GM12878 (cell line): ENCODE results near the gene GBGT1. TPM values are rescaled to one million over a fixed set of nuclear protein-coding genes. Genes with fewer than 3 reads are reported as not detected.

Source experiments
- ATAC-seq: fragments of 200-7000 bp; cut with Tn5 transposase; 3 replicates; pipeline ENCODE4 v1.9.1; 2020; ENCODE audit warnings: mild to moderate bottlenecking, moderate library complexity
- BruUV-seq: library from RNA; stranded (reverse); fragments of 400-500 nt; replicated peaks from 2 replicates; lab custom pipeline; 2021; lab: Mats Ljungman, UMichigan
- CTCF ChIA-PET: fragments of 300-600 bp; sonication (Branson Sonifier 250); formaldehyde crosslinking; extraction: SDS; loops from one replicate; lab custom pipeline; 2021; ENCODE audit warnings: inconsistent platforms; lab: Yijun Ruan, JAX
- POLR2A ChIA-PET: fragments of 350-600 bp; formaldehyde crosslinking; extraction: SDS; loops from one replicate; lab custom pipeline; 2021; ENCODE audit warnings: inconsistent platforms; lab: Charles Lee
- RAD21 ChIA-PET: fragments of 300-600 bp; sonication (Branson Sonifier 250); formaldehyde crosslinking; loops from one replicate; lab custom pipeline; 2023; ENCODE audit warnings: antibody characterized with exemption; ENCODE audit not compliant: unreplicated experiment; lab: Charles Lee
- SMC1A ChIA-PET: fragments of 300-600 bp; sonication (Branson Sonifier 250); formaldehyde crosslinking; loops from one replicate; lab custom pipeline; 2023; ENCODE audit not compliant: unreplicated experiment, uncharacterized antibody; lab: Charles Lee
- DNase-seq: peaks from one replicate; pipeline ENCODE4 v3.0.0-alpha.2; 2011; ENCODE audit warnings: low read depth, low spot score
- FAIRE-seq: peaks from 3 replicates; lab custom pipeline; 2011; peaks lifted over from hg19 to GRCh38; lab: Jason Lieb, UNC
- H2AFZ ChIP-seq: 2 replicates; pipeline ENCODE4 v1.6.0; 2011; ENCODE audit warnings: low read depth, low read length, control low read depth; ENCODE audit not compliant: control insufficient read depth
- H3K27ac ChIP-seq: 2 replicates; pipeline ENCODE4 v1.5.1; 2011; ENCODE audit warnings: control low read depth; ENCODE audit not compliant: control insufficient read depth, insufficient read depth
- H3K27me3 ChIP-seq, 2 experiments: replicated peaks in 1 of 2; 2 replicates each; pipeline versions ENCODE4 v1.6.0 to v1.6.1; 2011; ENCODE audit warnings: low read length in 1 of 2; ENCODE audit not compliant: control insufficient read depth in 2 of 2, insufficient read depth in 2 of 2
- H3K36me3 ChIP-seq, 2 experiments: 2 replicates each; pipeline ENCODE4 v1.5.1; 2011; ENCODE audit warnings: low read length in 1 of 2; ENCODE audit not compliant: control insufficient read depth in 2 of 2, insufficient read depth in 2 of 2
- H3K4me1 ChIP-seq: 2 replicates; pipeline ENCODE4 v1.6.1; 2011; ENCODE audit warnings: mild to moderate bottlenecking, low read length, moderate library complexity, mixed read lengths; ENCODE audit not compliant: control insufficient read depth, insufficient read depth
- H3K4me2 ChIP-seq: 2 replicates; pipeline ENCODE4 v1.6.0; 2011; ENCODE audit warnings: control low read depth; ENCODE audit not compliant: control insufficient read depth, insufficient read depth
- H3K4me3 ChIP-seq: fragments of 200-600 bp; sonication (generic); 2 replicates; pipeline ENCODE4 v1.5.1; 2016
- H3K79me2 ChIP-seq: 2 replicates; pipeline ENCODE4 v1.6.0; 2011; ENCODE audit warnings: low read length; ENCODE audit not compliant: control insufficient read depth, insufficient read depth
- H3K9ac ChIP-seq: 2 replicates; pipeline ENCODE4 v1.8.0; 2011; ENCODE audit warnings: low read length, control low read depth, mixed read lengths; ENCODE audit not compliant: control insufficient read depth, insufficient read depth
- H3K9me3 ChIP-seq: replicated peaks from 3 replicates; pipeline ENCODE4 v1.5.1; 2011; ENCODE audit warnings: mild to moderate bottlenecking, low read length; ENCODE audit not compliant: control insufficient read depth, insufficient read depth
- H4K20me1 ChIP-seq: 2 replicates; pipeline ENCODE4 v1.6.0; 2011; ENCODE audit not compliant: control insufficient read depth, insufficient read depth
- EP300 ChIP-seq, 2 experiments: fragments of 150-350 bp in 1 of 2; IDR thresholded peaks; 2 replicates each; pipeline ENCODE4 v1.6.1; 2011 to 2012; ENCODE audit warnings: low read depth in 2 of 2, low read length in 2 of 2, borderline replicate concordance in 1 of 2, improper control_type of control experiment in 1 of 2, inconsistent platforms in 1 of 2; ENCODE audit not compliant: control insufficient read depth in 1 of 2
- FOS ChIP-seq: IDR thresholded peaks from 3 replicates; pipeline ENCODE4 v1.6.1; 2011; ENCODE audit warnings: borderline replicate concordance; ENCODE audit not compliant: insufficient read length; ENCODE audit errors: extremely low read depth
- MYC ChIP-seq: IDR thresholded peaks from 2 replicates; pipeline ENCODE4 v1.6.1; 2011; ENCODE audit warnings: mild to moderate bottlenecking, low read length, moderate library complexity, inconsistent platforms; ENCODE audit not compliant: insufficient read depth, insufficient replicate concordance, insufficient read length, severe bottlenecking
- POLR2AphosphoS5 ChIP-seq: IDR thresholded peaks from 2 replicates; pipeline ENCODE4 v1.6.1; 2011; ENCODE audit warnings: mild to moderate bottlenecking, low read length, inconsistent platforms
- YBX1 ChIP-seq: fragments of 450-650 bp; IDR thresholded peaks from 2 replicates; pipeline ENCODE4 v1.6.1; 2016; ENCODE audit warnings: antibody characterized with exemption
- YY1 ChIP-seq: IDR thresholded peaks from 2 replicates; pipeline ENCODE4 v1.6.1; 2011; ENCODE audit warnings: low read depth, mild to moderate bottlenecking, low read length
- ZSCAN29 ChIP-seq: fragments of 450-650 bp; IDR thresholded peaks from 2 replicates; pipeline ENCODE4 v1.6.1; 2017; ENCODE audit warnings: mild to moderate bottlenecking, moderate library complexity
- ZZZ3 ChIP-seq: IDR thresholded peaks from 2 replicates; pipeline ENCODE4 v1.6.1; 2011; ENCODE audit warnings: low read depth; ENCODE audit not compliant: control insufficient read depth, insufficient read length
- WGBS: methylation state at CpG from one replicate; pipeline ENCODE4 v1.1.6; 2016; ENCODE audit warnings: low lambda C conversion rate; ENCODE audit not compliant: insufficient replicate concordance, insufficient coverage; ENCODE audit errors: missing lambda C conversion rate; 5-methylcytosine and 5-hydroxymethylcytosine counted together
- in situ Hi-C: fragments of 300-500 bp; cut with MboI; formaldehyde crosslinking; loops from 9 replicates; pipeline ENCODE4 v1.14.3; 2018; ENCODE audit warnings: mixed read lengths
- intact Hi-C: fragments of 100-400 bp; cut with micrococcal nuclease; formaldehyde crosslinking; loops from one replicate; pipeline ENCODE4 v1.14.2; 2022; ENCODE audit not compliant: unreplicated experiment
- polyA plus RNA-seq, 11 experiments: library from polyadenylated mRNA; depleted of rRNA in 4 of 11; unstranded in 6 of 11; stranded (reverse) in 5 of 11; fragments of >200 nt; fragmentation: Nextera tagmentation in 4 of 11; fragmentation: Illumina TruSeq in 1 of 11; extraction: Ambion mirVana in 4 of 11; extraction: Trizol in 1 of 11; gene quantifications; 1 replicate in 1 of 11; 2 replicates in 10 of 11; pipeline versions ENCODE4 v1.2.1 to v1.2.3, GENCODE V29; 2011 to 2016; ENCODE audit warnings: inconsistent platforms in 2 of 11, missing spikeins in 2 of 11, low read depth in 1 of 11
- total RNA-seq, 4 experiments: library from RNA; depleted of rRNA in 3 of 4; stranded (reverse); fragments of >200 nt in 3 of 4; fragmentation: Illumina TruSeq in 1 of 4; extraction: Trizol in 1 of 4; gene quantifications; 2 replicates each; pipeline versions ENCODE4 v1.2.1 to v1.2.3, GENCODE V29; 2013 to 2021
- TF ChIP-seq, protein P1 (sequence below): IDR thresholded peaks from 2 replicates; pipeline ENCODE4 v1.6.1; 2011; ENCODE audit warnings: borderline replicate concordance, low read depth, mild to moderate bottlenecking, moderate library complexity, mixed read lengths, low read length; ENCODE audit not compliant: insufficient read depth; ENCODE audit errors: extremely low read length
- TF ChIP-seq, protein P2 (sequence below): IDR thresholded peaks from 2 replicates; pipeline ENCODE4 v1.6.1; 2012; ENCODE audit warnings: low read depth, low read length, improper control_type of control experiment

Gene GBGT1
- total and polyA plus RNA-seq, 10 of the 15 experiments (the other 5 are each of a cell fraction or from before 2014, with no cell fraction given): 0.08 to 1.9 (median 0.49) TPM

DNA sequence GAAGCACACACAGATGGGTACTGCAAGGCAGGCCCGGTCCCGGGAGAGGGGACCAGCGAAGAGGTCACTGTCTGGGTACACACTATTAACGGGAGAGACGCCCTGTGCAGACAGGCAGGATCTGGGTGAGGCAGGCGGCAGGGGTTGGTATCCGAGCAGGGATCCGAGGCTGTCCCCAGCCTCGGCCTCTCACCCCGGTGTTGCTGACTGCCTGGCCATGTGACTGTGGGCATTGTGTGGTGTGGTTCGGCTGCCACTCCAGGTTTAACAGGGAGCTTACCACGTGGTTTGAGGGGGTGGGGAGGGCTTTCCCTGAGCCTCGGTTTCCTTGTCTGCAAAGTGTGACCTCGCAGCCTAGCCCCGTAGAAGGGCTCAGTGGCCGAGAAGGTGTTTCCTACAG lies 31.5 kb downstream of the GBGT1 start:
- no peak overlapping the region; the same call in 1 of the 2 replicates for H3K27ac ChIP-seq
- no peaks in the 10 kb centered on the region for H4K20me1 ChIP-seq
- POLR2A ChIA-PET: interaction anchor here (2.0 to 3.4 kb wide), 2 partner anchors 13 to 16 kb away, joined by 6 to 26 read pairs; no protein-coding TSS in a partner anchor
- no TSS peak for BruUV-seq
- no peaks in the 10 kb centered on the region for H3K27me3 ChIP-seq
- no peak for DNase-seq
- no peak overlapping the region; the same call in 1 of the 2 replicates for H3K9ac ChIP-seq
- peaks cover 42% of the 10 kb centered on the region for H3K4me1 ChIP-seq
- no peak for TF ChIP-seq YBX1
- no peak for TF ChIP-seq ZSCAN29
- no peak for TF ChIP-seq FOS
- no peak for TF ChIP-seq MYC
- TF ChIP-seq, protein P1, sequence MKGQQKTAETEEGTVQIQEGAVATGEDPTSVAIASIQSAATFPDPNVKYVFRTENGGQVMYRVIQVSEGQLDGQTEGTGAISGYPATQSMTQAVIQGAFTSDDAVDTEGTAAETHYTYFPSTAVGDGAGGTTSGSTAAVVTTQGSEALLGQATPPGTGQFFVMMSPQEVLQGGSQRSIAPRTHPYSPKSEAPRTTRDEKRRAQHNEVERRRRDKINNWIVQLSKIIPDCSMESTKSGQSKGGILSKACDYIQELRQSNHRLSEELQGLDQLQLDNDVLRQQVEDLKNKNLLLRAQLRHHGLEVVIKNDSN: no peak
- no peak for TF ChIP-seq ZZZ3
- TF ChIP-seq YY1: no peak
- no peak for TF ChIP-seq POLR2AphosphoS5
- TF ChIP-seq EP300 (IDR thresholded peaks at IDR 0.05; ENCODE audit: borderline replicate concordance in 1 of 2, control insufficient read depth in 1 of 2, low read depth in 2 of 2, low read length in 2 of 2): no peak
- TF ChIP-seq, protein P2, sequence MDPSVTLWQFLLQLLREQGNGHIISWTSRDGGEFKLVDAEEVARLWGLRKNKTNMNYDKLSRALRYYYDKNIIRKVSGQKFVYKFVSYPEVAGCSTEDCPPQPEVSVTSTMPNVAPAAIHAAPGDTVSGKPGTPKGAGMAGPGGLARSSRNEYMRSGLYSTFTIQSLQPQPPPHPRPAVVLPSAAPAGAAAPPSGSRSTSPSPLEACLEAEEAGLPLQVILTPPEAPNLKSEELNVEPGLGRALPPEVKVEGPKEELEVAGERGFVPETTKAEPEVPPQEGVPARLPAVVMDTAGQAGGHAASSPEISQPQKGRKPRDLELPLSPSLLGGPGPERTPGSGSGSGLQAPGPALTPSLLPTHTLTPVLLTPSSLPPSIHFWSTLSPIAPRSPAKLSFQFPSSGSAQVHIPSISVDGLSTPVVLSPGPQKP: no peak
- TF ChIP-seq, all 136 proteins: peak for 0
- ATAC-seq (no peak), FAIRE-seq (no peak)
- ChIA-PET SMC1A (interaction anchor here (1.2 to 5.9 kb wide), 2 partner anchors 13 to 18 kb away, joined by 3 to 48 read pairs; no protein-coding TSS in a partner anchor), CTCF (interaction anchor here (0.7 to 2.6 kb wide), 3 partner anchors 12 to 17 kb away, joined by 6 to 32 read pairs (median 9); no protein-coding TSS in a partner anchor), RAD21 (interaction anchor here (1.8 to 3.1 kb wide), 3 partner anchors 11 to 18 kb away, joined by 12 to 30 read pairs (median 24); no protein-coding TSS in a partner anchor)
- 79% methylated on average over 16 of the region's 16 CpGs for WGBS
- Histone ChIP-seq H3K79me2 (peaks cover 61% of the 10 kb centered on the region), H3K9me3 (no peaks in the 10 kb centered on the region), H3K36me3 (peaks cover 0 to 4% of the 10 kb centered on the region in 2 experiments; a peak in 3 of 4 replicates), H3K4me3 (no peak overlapping the region), H2AFZ (no peak overlapping the region), H3K4me2 (no peak overlapping the region)
- intact Hi-C loops: no loop called here
- in situ Hi-C loops: loop anchor here (25.0 kb wide), 1 partner anchor 1870 kb away; no protein-coding TSS in a partner anchor
